Cardiac atrium fibroblast (primary cell): ENCODE results near the gene ASAH2. TPM values are rescaled to one million over a fixed set of nuclear protein-coding genes. Genes with fewer than 3 reads are reported as not detected.

ENCODE experiments used
- total RNA-seq: library from RNA; depleted of rRNA; stranded (reverse); fragments of >200 nt; gene quantifications from 2 replicates; pipeline ENCODE4 v1.2.3, GENCODE V29; 2015

ASAH2 gene
- total RNA-seq = under 0.01 and 7.3 TPM in 2 replicates

DNA sequence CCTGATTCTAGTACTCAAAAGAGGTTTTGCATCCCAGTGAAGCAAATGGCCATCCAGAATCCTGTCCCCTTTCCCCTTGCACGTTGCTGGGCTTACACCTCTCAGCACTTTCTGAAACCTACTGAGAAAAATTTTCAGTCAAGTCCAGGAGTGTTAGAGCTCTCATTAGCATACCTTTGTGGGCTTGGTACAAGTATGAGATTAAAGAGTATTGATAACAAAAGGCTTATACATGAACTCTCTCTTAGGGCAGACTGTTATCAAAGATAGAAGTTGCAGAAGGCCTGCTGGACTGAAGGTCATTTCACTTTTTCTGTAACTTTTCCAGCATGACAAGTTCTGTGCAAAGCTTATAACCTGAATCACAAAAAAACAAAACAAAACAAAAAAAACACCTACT, at the start of gene ASAH2:
Gene ASAH2, minus strand, starts transcription at position 123 of the 400 bp plus-strand sequence. CDS start 2,906 bp downstream, outside the sequence.

Other genes with a start within 250 kb of the ASAH2 start
- 24.7 and 34.2 TPM in 2 replicates for gene WASHC2A, start 183.6 kb downstream of the ASAH2 start, total RNA-seq